ENCODE data around the gene IRAK4. TPM values are rescaled to one million over a fixed set of nuclear protein-coding genes. Genes with fewer than 3 reads are reported as not detected.

Gene IRAK4
- total and polyA plus RNA-seq, 2 donors (not counting 1 experiment from before 2014, with no cell fraction given) = 19.7 to 27.6 TPM

- no peak for TF ChIP-seq EZH2 (IDR thresholded peaks at IDR 0.05; ENCODE audit: low read length, missing control alignments)
- no peak for TF ChIP-seq CTCF (conservative IDR thresholded peaks at IDR 0.05 in 1 of 2, IDR thresholded peaks at IDR 0.05 in 1 of 2; ENCODE audit: low read depth in 1 of 2, low read length in 2 of 2)
- Histone ChIP-seq H3K27ac (ENCODE audit: insufficient read depth, low read length) (no peak overlapping the region), H3K79me2 (ENCODE audit: control insufficient read depth, insufficient read depth, low read length) (no peaks in the 10 kb centered on the region), H3K9ac (ENCODE audit: insufficient read depth, low read length) (no peak overlapping the region), H3K9me3 (ENCODE audit: control insufficient read depth, insufficient read depth, low read depth, low read length) (no peaks in the 10 kb centered on the region), H3K27me3 (ENCODE audit: control insufficient read depth, insufficient read depth, low read length) (no peaks in the 10 kb centered on the region), H4K20me1 (ENCODE audit: control insufficient read depth, extremely low read depth, insufficient read depth, low read length) (no peaks in the 10 kb centered on the region), H3K4me1 (ENCODE audit: control insufficient read depth, extremely low read depth, insufficient read depth, low read length) (no peaks in the 10 kb centered on the region), H2AFZ (ENCODE audit: low read length) (no peak overlapping the region), H3K4me2 (ENCODE audit: extremely low read depth, insufficient read depth, low read length) (no peak overlapping the region), H3K36me3 (ENCODE audit: control insufficient read depth, insufficient read depth, low read length) (peaks cover 2% of the 10 kb centered on the region), H3K4me3 (replicated peaks in 1 of 4; ENCODE audit: control extremely low read depth in 1 of 4, insufficient read depth in 1 of 4, low read depth in 3 of 4, low read length in 4 of 4) (no peak overlapping the region)
- DNase-seq (ENCODE audit: low read depth in 2 of 2) = peak; percentile 19 to 49
These were observed 28.3 kb downstream of the IRAK4 start for GRCh38 chr12:43786899-43787693.

DNA sequence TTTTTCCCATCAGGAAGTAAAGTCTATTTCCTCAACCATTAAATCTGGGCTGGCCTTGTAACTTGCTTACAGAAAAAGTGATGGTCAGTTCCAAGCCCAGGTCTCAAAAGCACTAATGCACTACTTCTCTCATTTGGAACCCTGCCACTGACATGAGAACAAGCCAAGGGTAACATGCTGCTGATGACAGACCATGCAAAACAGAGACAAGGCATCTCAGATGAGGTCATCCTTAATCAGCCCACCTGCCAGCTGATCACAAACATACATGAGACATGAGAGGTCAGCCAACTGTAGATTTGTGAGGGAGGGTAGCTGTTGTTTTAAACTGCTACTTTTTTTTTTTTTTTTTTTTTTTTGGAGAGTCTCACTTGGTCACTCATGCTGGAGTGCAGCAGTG, 31.2 kb downstream of the IRAK4 start:
- Histone ChIP-seq H2AFZ (ENCODE audit: low read length) (no peak overlapping the region), H3K36me3 (ENCODE audit: control insufficient read depth, insufficient read depth, low read length) (peaks cover under 1% of the 10 kb centered on the region), H3K9ac (ENCODE audit: insufficient read depth, low read length) (no peak overlapping the region), H3K4me3 (replicated peaks in 1 of 4; ENCODE audit: control extremely low read depth in 1 of 4, insufficient read depth in 1 of 4, low read depth in 3 of 4, low read length in 4 of 4) (no peak overlapping the region), H3K79me2 (ENCODE audit: control insufficient read depth, insufficient read depth, low read length) (no peaks in the 10 kb centered on the region), H3K27me3 (ENCODE audit: control insufficient read depth, insufficient read depth, low read length) (no peaks in the 10 kb centered on the region), H3K9me3 (ENCODE audit: control insufficient read depth, insufficient read depth, low read depth, low read length) (no peaks in the 10 kb centered on the region), H3K4me2 (ENCODE audit: extremely low read depth, insufficient read depth, low read length) (no peak overlapping the region), H3K27ac (ENCODE audit: insufficient read depth, low read length) (no peak overlapping the region), H3K4me1 (ENCODE audit: control insufficient read depth, extremely low read depth, insufficient read depth, low read length) (no peaks in the 10 kb centered on the region), H4K20me1 (ENCODE audit: control insufficient read depth, extremely low read depth, insufficient read depth, low read length) (no peaks in the 10 kb centered on the region)
- DNase-seq (ENCODE audit: low read depth in 2 of 2) = peak; percentile 50 to 63
- no peak for TF ChIP-seq CTCF (conservative IDR thresholded peaks at IDR 0.05 in 1 of 2, IDR thresholded peaks at IDR 0.05 in 1 of 2; ENCODE audit: low read depth in 1 of 2, low read length in 2 of 2)
- TF ChIP-seq EZH2 (IDR thresholded peaks at IDR 0.05; ENCODE audit: low read length, missing control alignments) = no peak

GRCh38 chr12:43795716-43796280, 37.0 kb downstream of the IRAK4 start:
- no peak overlapping the region for H3K9ac ChIP-seq (ENCODE audit: insufficient read depth, low read length)
- H3K79me2 ChIP-seq (ENCODE audit: control insufficient read depth, insufficient read depth, low read length) = no peaks in the 10 kb centered on the region
- H3K4me2 ChIP-seq (ENCODE audit: extremely low read depth, insufficient read depth, low read length) = no peak overlapping the region
- no peak for TF ChIP-seq CTCF (conservative IDR thresholded peaks at IDR 0.05 in 1 of 2, IDR thresholded peaks at IDR 0.05 in 1 of 2; ENCODE audit: low read depth in 1 of 2, low read length in 2 of 2)
- TF ChIP-seq EZH2 (IDR thresholded peaks at IDR 0.05; ENCODE audit: low read length, missing control alignments) = no peak
- peaks cover 4% of the 10 kb centered on the region for H3K36me3 ChIP-seq (ENCODE audit: control insufficient read depth, insufficient read depth, low read length)
- H3K4me3 ChIP-seq (replicated peaks in 1 of 4; ENCODE audit: control extremely low read depth in 1 of 4, insufficient read depth in 1 of 4, low read depth in 3 of 4, low read length in 4 of 4) = no peak overlapping the region
- no peak overlapping the region for H3K27ac ChIP-seq (ENCODE audit: insufficient read depth, low read length)
- no peaks in the 10 kb centered on the region for H4K20me1 ChIP-seq (ENCODE audit: control insufficient read depth, extremely low read depth, insufficient read depth, low read length)
- H3K4me1 ChIP-seq (ENCODE audit: control insufficient read depth, extremely low read depth, insufficient read depth, low read length) = no peaks in the 10 kb centered on the region
- H3K9me3 ChIP-seq (ENCODE audit: control insufficient read depth, insufficient read depth, low read depth, low read length) = no peaks in the 10 kb centered on the region
- no peak for DNase-seq (ENCODE audit: low read depth in 2 of 2)
- H2AFZ ChIP-seq (ENCODE audit: low read length) = no peak overlapping the region
- no peaks in the 10 kb centered on the region for H3K27me3 ChIP-seq (ENCODE audit: control insufficient read depth, insufficient read depth, low read length)

All from fibroblast of lung (primary cell).